Smooth muscle cell (in vitro differentiated cells): Measurements from ENCODE around the gene MYO5B. TPM values are rescaled to one million over a fixed set of nuclear protein-coding genes. Genes with fewer than 3 reads are reported as not detected.

ENCODE experiments used
- DNase-seq: peaks from one replicate; lab custom pipeline; 2025; ENCODE audit not compliant: unreplicated experiment; lab: John Stamatoyannopoulos, UW
- H2AFZ ChIP-seq: fragments of 200-600 bp; sonication (generic); 2 replicates; pipeline ENCODE4 v1.6.0; 2016; ENCODE audit warnings: antibody characterized with exemption, low read depth, mild to moderate bottlenecking
- H3F3A ChIP-seq: fragments of 200-600 bp; sonication (generic); 2 replicates; pipeline ENCODE4 v1.6.0; 2017; ENCODE audit warnings: antibody characterized with exemption, low read depth
- H3K27ac ChIP-seq: fragments of 200-600 bp; sonication (generic); 2 replicates; pipeline ENCODE4 v1.5.1; 2016; ENCODE audit warnings: low read depth, mild to moderate bottlenecking
- H3K27me3 ChIP-seq: fragments of 200-600 bp; sonication (generic); 2 replicates; pipeline ENCODE4 v1.6.1; 2016; ENCODE audit warnings: low read depth, mild to moderate bottlenecking
- H3K36me3 ChIP-seq: fragments of 200-600 bp; sonication (generic); 2 replicates; pipeline ENCODE4 v1.5.1; 2016; ENCODE audit warnings: low read depth
- H3K4me1 ChIP-seq: fragments of 200-600 bp; sonication (generic); 2 replicates; pipeline ENCODE4 v1.5.1; 2016; ENCODE audit warnings: low read depth
- H3K4me2 ChIP-seq: fragments of 200-600 bp; sonication (generic); 2 replicates; pipeline ENCODE4 v1.6.0; 2016; ENCODE audit warnings: mild to moderate bottlenecking
- H3K4me3 ChIP-seq: fragments of 200-600 bp; sonication (generic); 2 replicates; pipeline ENCODE4 v1.5.1; 2016; ENCODE audit warnings: mild to moderate bottlenecking
- H3K79me2 ChIP-seq: fragments of 200-600 bp; sonication (generic); 2 replicates; pipeline ENCODE4 v1.6.0; 2016; ENCODE audit warnings: low read depth, mild to moderate bottlenecking
- H3K9ac ChIP-seq: fragments of 200-600 bp; sonication (generic); 2 replicates; pipeline ENCODE4 v1.6.0; 2016; ENCODE audit warnings: low read depth
- H3K9me3 ChIP-seq: fragments of 200-600 bp; sonication (generic); replicated peaks from 2 replicates; pipeline ENCODE4 v1.5.1; 2016; ENCODE audit warnings: low read depth
- H4K20me1 ChIP-seq: fragments of 200-600 bp; sonication (generic); 2 replicates; pipeline ENCODE4 v1.6.0; 2016; ENCODE audit warnings: low read depth
- WGBS: methylation state at CpG from one replicate; pipeline ENCODE4 v1.1.7; 2016; ENCODE audit warnings: low lambda C conversion rate; 5-methylcytosine and 5-hydroxymethylcytosine counted together
- polyA plus RNA-seq: library from polyadenylated mRNA; unstranded; fragments of >200 nt; fragmentation: Nextera tagmentation; extraction: Ambion mirVana; gene quantifications from 2 replicates; pipeline ENCODE4 v1.2.1, GENCODE V29; 2016
- total RNA-seq: library from RNA; depleted of rRNA; stranded (reverse); fragments of >200 nt; gene quantifications from 2 replicates; pipeline ENCODE4 v1.2.3, GENCODE V29; 2014
- TF ChIP-seq, protein P1 (sequence below): fragments of 200-600 bp; sonication (generic); IDR thresholded peaks from 2 replicates; pipeline ENCODE4 v1.5.1; 2017; ENCODE audit warnings: borderline replicate concordance, mild to moderate bottlenecking, antibody characterized with exemption; ENCODE audit not compliant: insufficient read depth, poor library complexity, severe bottlenecking

The MYO5B gene
- total and polyA plus RNA-seq, 2 experiments from 2014 or later = 1.7 to 25.3 TPM

DNA sequence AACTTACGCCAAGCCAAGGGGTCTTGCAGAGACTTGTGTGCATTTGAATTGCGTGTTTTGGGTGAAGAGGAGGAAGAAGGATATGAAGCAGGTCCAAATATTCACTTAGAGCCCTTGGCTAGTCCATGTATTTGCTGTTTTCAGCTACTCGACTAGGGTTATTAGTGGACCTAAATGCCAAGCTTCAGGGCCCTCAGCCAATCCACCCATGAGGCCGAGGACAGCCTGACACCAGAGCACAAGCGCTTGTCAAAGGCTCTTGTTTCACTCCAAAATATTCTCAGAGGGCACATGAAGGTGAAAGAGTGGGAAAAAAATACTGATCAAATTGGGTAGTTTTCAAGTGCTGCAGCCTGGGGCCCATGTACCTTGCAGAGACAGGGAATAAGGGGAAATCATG, 206.8 kb downstream of the MYO5B start:
- Histone ChIP-seq H3K36me3 (no peaks in the 10 kb centered on the region), H3F3A (no peaks in the 10 kb centered on the region), H3K4me3 (no peak overlapping the region), H4K20me1 (no peaks in the 10 kb centered on the region), H3K27me3 (peaks cover 3% of the 10 kb centered on the region), H3K79me2 (no peaks in the 10 kb centered on the region), H2AFZ (no peak overlapping the region), H3K27ac (no peak overlapping the region), H3K9ac (no peak overlapping the region), H3K4me2 (no peak overlapping the region), H3K4me1 (no peaks in the 10 kb centered on the region), H3K9me3 (no peaks in the 10 kb centered on the region)
- TF ChIP-seq, protein P1, sequence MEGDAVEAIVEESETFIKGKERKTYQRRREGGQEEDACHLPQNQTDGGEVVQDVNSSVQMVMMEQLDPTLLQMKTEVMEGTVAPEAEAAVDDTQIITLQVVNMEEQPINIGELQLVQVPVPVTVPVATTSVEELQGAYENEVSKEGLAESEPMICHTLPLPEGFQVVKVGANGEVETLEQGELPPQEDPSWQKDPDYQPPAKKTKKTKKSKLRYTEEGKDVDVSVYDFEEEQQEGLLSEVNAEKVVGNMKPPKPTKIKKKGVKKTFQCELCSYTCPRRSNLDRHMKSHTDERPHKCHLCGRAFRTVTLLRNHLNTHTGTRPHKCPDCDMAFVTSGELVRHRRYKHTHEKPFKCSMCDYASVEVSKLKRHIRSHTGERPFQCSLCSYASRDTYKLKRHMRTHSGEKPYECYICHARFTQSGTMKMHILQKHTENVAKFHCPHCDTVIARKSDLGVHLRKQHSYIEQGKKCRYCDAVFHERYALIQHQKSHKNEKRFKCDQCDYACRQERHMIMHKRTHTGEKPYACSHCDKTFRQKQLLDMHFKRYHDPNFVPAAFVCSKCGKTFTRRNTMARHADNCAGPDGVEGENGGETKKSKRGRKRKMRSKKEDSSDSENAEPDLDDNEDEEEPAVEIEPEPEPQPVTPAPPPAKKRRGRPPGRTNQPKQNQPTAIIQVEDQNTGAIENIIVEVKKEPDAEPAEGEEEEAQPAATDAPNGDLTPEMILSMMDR = no peak
- 96% methylated on average over 5 of the region's 5 CpGs for WGBS
- DNase-seq = no peak

DNA sequence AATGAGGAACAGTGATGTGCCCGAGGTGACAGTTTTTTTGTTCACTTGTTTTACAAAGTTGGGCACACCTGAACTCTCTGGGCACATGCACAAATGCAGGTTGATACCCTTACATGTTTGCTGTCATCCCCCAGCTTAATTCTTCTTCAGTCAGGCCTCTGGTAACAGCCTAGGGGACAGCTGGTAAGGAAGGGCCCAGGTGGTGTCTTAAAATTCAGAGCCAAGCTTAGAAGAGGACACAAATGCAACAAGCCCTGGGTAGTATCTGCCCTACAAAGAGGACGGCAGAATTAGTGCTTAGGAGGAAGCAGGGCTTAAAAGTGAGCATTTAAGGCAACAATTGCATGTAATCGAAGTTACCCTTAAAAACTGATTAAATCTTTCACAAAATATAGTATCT, 209.7 kb downstream of the MYO5B start:
- H3K4me3 ChIP-seq = no peak overlapping the region
- H3K79me2 ChIP-seq = no peaks in the 10 kb centered on the region
- H3K4me1 ChIP-seq = no peaks in the 10 kb centered on the region
- H3K36me3 ChIP-seq = no peaks in the 10 kb centered on the region
- H3K9ac ChIP-seq = no peak overlapping the region
- WGBS = 84% methylated on average over 3 of the region's 3 CpGs
- DNase-seq = no peak
- TF ChIP-seq, protein P1 = no peak
- no peaks in the 10 kb centered on the region for H3K9me3 ChIP-seq
- peaks cover 3% of the 10 kb centered on the region for H3K27me3 ChIP-seq
- H2AFZ ChIP-seq = no peak overlapping the region
- H4K20me1 ChIP-seq = no peaks in the 10 kb centered on the region
- H3K4me2 ChIP-seq = no peak overlapping the region
- H3K27ac ChIP-seq = no peak overlapping the region
- no peaks in the 10 kb centered on the region for H3F3A ChIP-seq

DNA sequence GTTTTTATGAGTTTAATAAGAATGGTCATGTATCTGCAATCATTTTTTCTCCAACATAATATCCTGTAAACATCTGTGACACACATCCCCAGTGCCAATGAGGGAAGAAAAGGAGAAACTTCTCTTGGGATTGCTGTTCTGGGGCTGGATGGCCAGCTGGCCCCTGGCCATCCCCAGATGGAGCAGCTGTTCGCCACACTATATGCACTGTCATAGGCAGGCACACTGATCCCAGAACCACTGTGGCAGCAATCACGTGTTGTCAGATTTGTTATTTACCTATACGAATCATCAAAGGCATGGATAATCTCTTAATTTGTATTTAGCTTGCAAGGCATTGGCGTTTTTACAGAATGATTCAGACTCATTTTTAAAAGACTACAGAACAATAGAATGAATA, 214.1 kb downstream of the MYO5B start:
- 78% methylated on average over 4 of the region's 4 CpGs for WGBS
- H3K9ac ChIP-seq = no peak overlapping the region
- peaks cover 3% of the 10 kb centered on the region for H3K27me3 ChIP-seq
- H4K20me1 ChIP-seq = no peaks in the 10 kb centered on the region
- H3F3A ChIP-seq = no peaks in the 10 kb centered on the region
- no peak for DNase-seq
- H3K36me3 ChIP-seq = no peaks in the 10 kb centered on the region
- H3K4me3 ChIP-seq = no peak overlapping the region
- TF ChIP-seq, protein P1 = no peak
- no peak overlapping the region for H2AFZ ChIP-seq
- no peak overlapping the region for H3K4me2 ChIP-seq
- no peak overlapping the region for H3K27ac ChIP-seq
- no peaks in the 10 kb centered on the region for H3K79me2 ChIP-seq
- no peaks in the 10 kb centered on the region for H3K9me3 ChIP-seq
- H3K4me1 ChIP-seq = no peaks in the 10 kb centered on the region

DNA sequence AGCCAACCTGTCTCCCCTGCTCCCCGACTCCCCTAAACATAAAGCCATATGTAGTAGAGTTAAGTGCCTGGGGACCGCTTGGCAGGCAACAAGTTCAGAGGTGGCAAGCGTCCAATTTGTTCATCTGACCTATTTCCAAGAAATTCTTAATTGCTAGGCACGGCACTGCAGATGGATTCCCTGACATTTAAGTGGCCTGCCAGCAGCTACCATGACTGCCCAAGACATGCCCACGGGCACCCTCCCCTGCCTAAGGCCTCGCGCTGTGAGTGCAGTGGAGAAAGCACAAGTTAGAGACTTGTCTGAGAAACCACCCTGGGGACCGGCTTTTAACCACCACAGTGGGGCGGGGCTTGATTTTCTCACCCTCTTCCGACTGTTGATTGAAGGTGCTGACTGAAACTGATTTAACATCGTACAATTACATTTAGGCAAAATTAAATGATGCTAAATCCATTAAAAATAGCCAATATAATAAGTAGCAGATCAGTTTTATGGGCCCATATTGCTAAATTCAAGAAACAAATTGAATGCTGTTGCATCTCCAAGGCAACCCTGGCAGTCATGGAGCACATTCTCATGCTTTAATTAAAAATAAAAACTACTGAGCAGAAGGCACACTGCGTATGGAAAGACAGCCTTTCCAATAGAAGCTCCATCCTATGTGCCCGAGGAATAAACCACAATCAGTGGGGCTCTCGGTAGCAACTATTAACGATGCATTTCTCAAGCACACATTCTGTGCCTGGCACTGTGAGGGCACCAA, 218.0 kb downstream of the MYO5B start:
- DNase-seq = no peak

More for the DNA sequence above, 218.0 kb downstream of the MYO5B start:
- Histone ChIP-seq H3K36me3 (no peaks in the 10 kb centered on the region), H3K79me2 (no peaks in the 10 kb centered on the region), H3F3A (no peaks in the 10 kb centered on the region), H3K27ac (no peak overlapping the region), H3K4me2 (no peak overlapping the region), H3K4me1 (no peaks in the 10 kb centered on the region), H3K4me3 (no peak overlapping the region), H4K20me1 (no peaks in the 10 kb centered on the region), H2AFZ (no peak overlapping the region), H3K9ac (no peak overlapping the region), H3K27me3 (no peaks in the 10 kb centered on the region), H3K9me3 (no peaks in the 10 kb centered on the region)
- WGBS = 89% methylated on average over 15 of the region's 15 CpGs
- TF ChIP-seq, protein P1 = no peak
